Effector memory CD8-positive, alpha-beta T cell (primary cell): ENCODE results near the gene CTNND2.

ENCODE experiments used
- ATAC-seq: fragments of 150-1000 bp; cut with Tn5 transposase; replicated peaks from 2 replicates; pipeline ENCODE4 v1.10.0; 2021; ENCODE audit warnings: mild to moderate bottlenecking, moderate library complexity
- DNase-seq, 3 experiments: peaks; one replicate each; pipeline ENCODE4 v3.0.0; 2021
- H3K27ac Mint-ChIP-seq, 2 donors: one replicate each; pipeline ENCODE4 v1.8.0; 2022; ENCODE audit warnings: mild to moderate bottlenecking in 2 of 2, mixed read lengths in 2 of 2, moderate library complexity in 2 of 2
- H3K27me3 Mint-ChIP-seq, 2 donors: one replicate each; pipeline ENCODE4 v1.8.0; 2022; ENCODE audit warnings: mixed read lengths in 2 of 2
- H3K36me3 Mint-ChIP-seq: one replicate; pipeline ENCODE4 v1.8.0; 2022; ENCODE audit warnings: mild to moderate bottlenecking, moderate library complexity, mixed read lengths; ENCODE audit not compliant: insufficient read depth
- H3K4me1 Mint-ChIP-seq, 2 donors: one replicate each; pipeline ENCODE4 v1.8.0; 2022; ENCODE audit warnings: low read depth in 2 of 2, mixed read lengths in 2 of 2
- H3K4me3 Mint-ChIP-seq, 2 donors: one replicate each; pipeline ENCODE4 v1.8.0; 2022; ENCODE audit warnings: mild to moderate bottlenecking in 2 of 2, mixed read lengths in 2 of 2, moderate library complexity in 2 of 2
- H3K9me3 Mint-ChIP-seq, 2 donors: one replicate each; pipeline ENCODE4 v1.8.0; 2022; ENCODE audit warnings: mixed read lengths in 2 of 2

The CTNND2 gene

GRCh38 chr5:11522796-11523195 is 381.4 kb downstream of the CTNND2 start:
- Mint-ChIP-seq H3K27me3 (no peaks in the 10 kb centered on the region), H3K4me1 (no peaks in the 10 kb centered on the region), H3K9me3 (peaks cover 0 to 15% of the 10 kb centered on the region in 2 donors), H3K27ac (no peak overlapping the region), H3K4me3 (no peak overlapping the region), H3K36me3 (no peaks in the 10 kb centered on the region)
- DNase-seq (no peak), ATAC-seq (no peak)

- Mint-ChIP-seq H3K36me3 (no peaks in the 10 kb centered on the region), H3K27ac (no peak overlapping the region), H3K9me3 (peaks cover 0 to 12% of the 10 kb centered on the region in 2 donors), H3K4me3 (no peak overlapping the region), H3K4me1 (no peaks in the 10 kb centered on the region), H3K27me3 (no peaks in the 10 kb centered on the region)
- no peak for ATAC-seq
- no peak for DNase-seq
Measured at GRCh38 chr5:11520241-11520930, 383.9 kb downstream of the CTNND2 start.

DNA sequence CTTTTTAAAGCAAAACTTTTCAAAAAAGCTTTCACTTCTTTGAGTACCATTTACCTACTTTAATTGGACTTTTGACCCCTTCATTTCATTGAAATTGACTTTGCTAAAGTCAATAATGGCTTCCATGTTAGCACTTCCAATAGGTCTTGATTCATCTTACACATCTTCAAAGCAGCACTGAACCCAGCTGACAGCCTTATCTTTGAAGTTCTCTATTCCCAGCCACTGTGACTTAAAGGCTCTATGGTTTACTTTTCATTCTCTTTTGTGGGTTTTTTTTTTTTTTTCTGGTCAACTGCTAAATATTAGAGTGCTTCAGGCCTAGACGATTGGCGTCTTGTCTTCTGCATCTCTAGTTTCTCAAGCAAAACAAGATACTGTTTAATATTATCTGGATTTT is 385.0 kb downstream of the CTNND2 start:
- DNase-seq (no peak), ATAC-seq (no peak)
- Mint-ChIP-seq H3K27me3 (no peaks in the 10 kb centered on the region), H3K36me3 (no peaks in the 10 kb centered on the region), H3K4me1 (no peaks in the 10 kb centered on the region), H3K4me3 (no peak overlapping the region), H3K27ac (no peak overlapping the region), H3K9me3 (peaks cover 0 to 11% of the 10 kb centered on the region in 2 donors)

GRCh38 chr5:11518676-11519075 is 385.6 kb downstream of the CTNND2 start:
- ATAC-seq (no peak), DNase-seq (no peak)
- no peaks in the 10 kb centered on the region for H3K36me3 Mint-ChIP-seq
- H3K27me3 Mint-ChIP-seq = no peaks in the 10 kb centered on the region
- H3K4me1 Mint-ChIP-seq = no peaks in the 10 kb centered on the region
- no peak overlapping the region for H3K4me3 Mint-ChIP-seq
- H3K9me3 Mint-ChIP-seq = peaks cover 0 to 8% of the 10 kb centered on the region in 2 donors
- no peak overlapping the region for H3K27ac Mint-ChIP-seq

- Mint-ChIP-seq H3K36me3 (no peaks in the 10 kb centered on the region), H3K4me1 (no peaks in the 10 kb centered on the region), H3K27ac (no peak overlapping the region), H3K27me3 (no peaks in the 10 kb centered on the region), H3K4me3 (no peak overlapping the region), H3K9me3 (peaks cover 0 to 8% of the 10 kb centered on the region in 2 donors)
- ATAC-seq (no peak), DNase-seq (no peak)
Measured at GRCh38 chr5:11514705-11515432, 389.4 kb downstream of the CTNND2 start.

- H3K4me1 Mint-ChIP-seq = no peaks in the 10 kb centered on the region
- H3K27ac Mint-ChIP-seq = no peak overlapping the region
- H3K36me3 Mint-ChIP-seq = no peaks in the 10 kb centered on the region
- H3K9me3 Mint-ChIP-seq = peaks cover 0 to 2% of the 10 kb centered on the region in 2 donors
- no peak overlapping the region for H3K4me3 Mint-ChIP-seq
- ATAC-seq (no peak), DNase-seq (no peak)
- no peaks in the 10 kb centered on the region for H3K27me3 Mint-ChIP-seq
Measured at GRCh38 chr5:11511878-11512277, 392.4 kb downstream of the CTNND2 start.

DNA sequence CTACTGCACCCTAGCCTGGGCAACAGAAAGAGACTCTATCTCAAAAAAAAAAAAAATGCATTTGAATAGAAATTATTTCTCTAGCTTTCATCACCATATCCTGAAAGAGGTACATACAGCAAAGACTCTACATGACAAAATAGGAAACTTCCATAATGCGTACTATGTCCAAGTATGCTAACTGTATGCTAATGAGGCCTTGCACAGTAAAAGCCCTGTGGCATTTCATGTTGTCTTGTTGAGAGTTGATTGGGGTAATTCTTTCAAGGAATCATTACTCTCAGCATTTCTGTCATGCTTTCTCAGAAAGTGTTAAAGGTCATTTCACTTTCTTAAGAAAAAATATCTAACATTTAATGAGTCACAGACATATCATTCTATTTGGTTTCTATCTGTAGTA is 393.4 kb downstream of the CTNND2 start:
- DNase-seq (no peak), ATAC-seq (no peak)
- Mint-ChIP-seq H3K27me3 (no peaks in the 10 kb centered on the region), H3K36me3 (no peaks in the 10 kb centered on the region), H3K27ac (no peak overlapping the region), H3K4me3 (no peak overlapping the region), H3K9me3 (peaks cover 0 to 4% of the 10 kb centered on the region in 2 donors), H3K4me1 (no peaks in the 10 kb centered on the region)

DNA sequence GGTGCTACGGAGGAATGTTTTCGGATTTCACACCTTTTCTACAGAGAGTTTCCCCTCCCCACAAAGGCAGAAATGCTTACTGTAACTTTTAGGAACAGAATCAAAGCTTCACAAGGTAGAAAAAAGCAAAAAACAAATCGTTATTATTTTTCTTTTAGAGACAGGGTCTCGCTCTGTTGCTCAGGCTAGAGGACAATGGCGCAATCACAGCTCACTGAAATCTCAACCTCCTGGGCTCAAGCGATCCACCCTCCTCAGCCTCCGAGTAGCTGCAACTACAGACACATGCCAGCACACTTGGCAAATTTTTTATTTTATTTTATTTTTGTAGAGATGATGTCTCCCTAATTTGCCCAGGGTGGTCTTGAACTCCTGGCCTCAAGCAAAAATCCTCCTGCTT is 394.5 kb downstream of the CTNND2 start:
- H3K4me1 Mint-ChIP-seq = no peaks in the 10 kb centered on the region

GRCh38 chr5:11507156-11507910 is 396.9 kb downstream of the CTNND2 start:
- Mint-ChIP-seq H3K4me3 (no peak overlapping the region), H3K27ac (no peak overlapping the region), H3K27me3 (no peaks in the 10 kb centered on the region), H3K36me3 (no peaks in the 10 kb centered on the region), H3K4me1 (no peaks in the 10 kb centered on the region), H3K9me3 (peaks cover 0 to 6% of the 10 kb centered on the region in 2 donors)
- no peak for ATAC-seq
- no peak for DNase-seq

More for the DNA sequence above, 394.5 kb downstream of the CTNND2 start:
- ATAC-seq (no peak), DNase-seq (no peak)
- Mint-ChIP-seq H3K4me3 (no peak overlapping the region), H3K27ac (no peak overlapping the region), H3K27me3 (no peaks in the 10 kb centered on the region), H3K36me3 (no peaks in the 10 kb centered on the region), H3K9me3 (peaks cover 0 to 5% of the 10 kb centered on the region in 2 donors)

DNA sequence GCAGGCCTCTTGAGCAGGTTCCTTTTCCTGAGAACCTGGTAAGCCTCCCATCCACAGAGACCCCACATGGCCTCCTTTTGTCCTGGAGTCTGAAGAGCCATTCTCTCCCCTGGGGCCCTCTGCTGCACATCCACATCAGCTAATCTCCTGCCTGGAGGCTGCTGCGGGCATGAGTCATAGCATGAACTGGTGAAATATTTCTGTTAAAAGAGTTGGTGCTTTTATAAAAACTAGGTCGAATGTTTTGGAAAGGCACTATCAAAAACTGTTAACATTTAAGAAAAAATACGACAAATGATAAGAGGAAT is 399.4 kb downstream of the CTNND2 start:
- no peak for ATAC-seq
- no peak overlapping the region for H3K27ac Mint-ChIP-seq
- DNase-seq = no peak
- no peak overlapping the region for H3K4me3 Mint-ChIP-seq
- H3K27me3 Mint-ChIP-seq = no peaks in the 10 kb centered on the region
- no peaks in the 10 kb centered on the region for H3K36me3 Mint-ChIP-seq
- H3K4me1 Mint-ChIP-seq = no peaks in the 10 kb centered on the region
- H3K9me3 Mint-ChIP-seq = peaks cover 0 to 7% of the 10 kb centered on the region in 2 donors

DNA sequence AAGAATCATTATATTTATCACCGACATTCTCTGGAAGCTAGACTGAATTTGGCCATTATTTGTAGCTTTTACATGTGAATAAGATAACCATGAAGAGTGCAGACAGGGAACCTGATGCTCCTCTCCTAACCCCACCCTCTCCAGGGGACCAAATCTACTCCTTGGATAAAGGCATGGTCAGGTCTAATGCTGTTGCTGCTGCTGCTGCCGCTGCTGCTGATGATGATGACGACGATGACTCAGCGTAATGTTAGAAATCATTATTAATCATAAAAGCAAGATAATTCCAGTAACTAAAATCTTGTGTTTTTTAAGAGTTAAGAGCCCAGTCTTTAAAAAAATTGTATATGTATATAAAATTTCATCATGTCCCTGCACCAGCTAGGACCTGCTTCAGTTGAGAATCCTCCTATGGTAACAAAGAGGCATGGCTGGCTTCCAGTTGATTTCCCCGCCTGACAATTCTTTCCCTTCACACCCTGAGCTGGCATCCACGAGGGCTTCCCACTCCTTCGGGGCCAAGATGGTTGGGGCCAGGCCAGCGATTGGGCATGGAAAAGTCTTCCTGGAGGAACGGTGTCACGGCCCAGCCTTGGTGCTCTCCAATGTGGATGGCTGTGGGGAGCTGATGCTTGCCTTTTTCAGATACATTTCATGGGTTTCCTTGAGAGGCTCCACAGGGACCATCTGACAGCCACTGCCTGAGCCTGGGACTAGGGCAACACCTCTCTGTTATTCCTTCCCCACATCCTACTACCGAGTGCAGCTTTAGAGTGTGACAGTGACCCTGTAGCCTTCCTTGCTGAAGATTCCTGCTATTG is 400.0 kb downstream of the CTNND2 start:
- DNase-seq = no peak
- H3K4me1 Mint-ChIP-seq = no peaks in the 10 kb centered on the region

DNA sequence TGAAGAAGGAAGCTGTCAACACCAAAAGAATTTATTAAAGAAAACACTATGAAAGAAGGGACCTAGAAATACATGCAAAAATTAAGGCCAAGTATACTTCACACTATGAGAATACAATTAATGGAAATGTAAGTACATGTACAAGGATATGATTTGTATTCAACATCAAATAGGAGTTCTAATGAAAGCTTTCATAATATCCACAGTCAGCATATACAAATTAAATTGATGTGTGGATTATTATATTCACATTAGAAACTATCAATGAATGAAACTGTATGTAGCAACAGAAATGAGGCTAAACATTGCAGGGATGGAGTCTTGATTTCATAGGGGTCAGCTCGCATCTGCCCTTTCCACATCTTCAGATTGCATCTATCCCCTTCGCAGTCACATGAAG is 401.5 kb downstream of the CTNND2 start:
- Mint-ChIP-seq H3K27ac (no peak overlapping the region), H3K4me1 (no peaks in the 10 kb centered on the region), H3K9me3 (peaks cover 0 to 7% of the 10 kb centered on the region in 2 donors), H3K4me3 (no peak overlapping the region), H3K36me3 (no peaks in the 10 kb centered on the region), H3K27me3 (no peaks in the 10 kb centered on the region)
- DNase-seq (no peak), ATAC-seq (no peak)

More for the DNA sequence above, 400.0 kb downstream of the CTNND2 start:
- Mint-ChIP-seq H3K36me3 (no peaks in the 10 kb centered on the region), H3K27ac (no peak overlapping the region), H3K27me3 (no peaks in the 10 kb centered on the region), H3K4me3 (no peak overlapping the region), H3K9me3 (peaks cover 0 to 7% of the 10 kb centered on the region in 2 donors)
- ATAC-seq = no peak

DNA sequence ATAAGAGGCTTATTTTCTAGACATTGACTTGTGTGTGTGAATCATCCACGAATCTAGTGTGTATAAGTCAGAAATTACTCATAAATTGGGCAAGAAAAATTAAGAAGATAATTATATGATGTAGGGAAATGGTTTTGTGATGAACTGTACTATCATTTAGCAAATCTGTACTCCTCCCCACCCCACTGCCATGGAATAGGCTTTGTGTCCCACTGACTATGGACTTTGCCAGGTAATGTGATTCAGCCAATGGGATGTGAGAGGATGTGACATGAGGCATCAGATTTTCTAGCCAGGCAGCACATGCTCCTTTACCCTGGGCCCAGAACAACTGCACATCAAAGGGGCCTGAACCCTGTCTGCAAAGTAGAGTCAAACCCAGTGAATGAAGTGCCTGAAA is 406.6 kb downstream of the CTNND2 start:
- peaks cover 0 to 7% of the 10 kb centered on the region in 2 donors for H3K9me3 Mint-ChIP-seq

More for the DNA sequence above, 406.6 kb downstream of the CTNND2 start:
- ATAC-seq = no peak
- Mint-ChIP-seq H3K4me1 (no peaks in the 10 kb centered on the region), H3K27me3 (no peaks in the 10 kb centered on the region), H3K4me3 (no peak overlapping the region), H3K36me3 (no peaks in the 10 kb centered on the region), H3K27ac (no peak overlapping the region)
- no peak for DNase-seq
